ENCODE data around the gene TOMT. TPM values are rescaled to one million over a fixed set of nuclear protein-coding genes. Genes with fewer than 3 reads are reported as not detected.

TOMT gene
- total and polyA plus RNA-seq, 2 of the 13 experiments (the other 11 are each of a cell fraction or from before 2014, with no cell fraction given): not detected

- TF ChIP-seq PTBP1 (IDR thresholded peaks at IDR 0.05; ENCODE audit: low read depth, low read length, poor library complexity, severe bottlenecking) (no peak), FOXK1 (CRISPR knock-in tag; IDR thresholded peaks at IDR 0.05; ENCODE audit: borderline replicate concordance, low read depth) (peak; percentile 76; the same call in 1 of the 2 replicates), ZNF431 (CRISPR knock-in tag; IDR thresholded peaks at IDR 0.05; ENCODE audit: borderline replicate concordance, low read depth) (peak; percentile 60; the same call in 1 of the 2 replicates), ZNF430 (CRISPR knock-in tag; IDR thresholded peaks at IDR 0.05) (peak; percentile 77; the same call in 1 of the 2 replicates), HNF1B (CRISPR knock-in tag; IDR thresholded peaks at IDR 0.05) (peak; percentile 52), ZNF816 (CRISPR knock-in tag; IDR thresholded peaks at IDR 0.05; ENCODE audit: borderline replicate concordance) (no peak), ZBTB34 (CRISPR knock-in tag; IDR thresholded peaks at IDR 0.05) (no peak), PHF8 (CRISPR knock-in tag; IDR thresholded peaks at IDR 0.05) (peak; percentile 86), HNF4A (CRISPR knock-in tag; IDR thresholded peaks at IDR 0.05) (no peak), TBX3 (IDR thresholded peaks at IDR 0.05; ENCODE audit: borderline replicate concordance) (peak; percentile 32; the same call in 1 of the 2 replicates), ZNF761 (CRISPR knock-in tag; conservative IDR thresholded peaks at IDR 0.05) (0 out of 2 replicates have a peak, but pooled peaks have one; percentile 25), ZNF614 (CRISPR knock-in tag; IDR thresholded peaks at IDR 0.05; ENCODE audit: borderline replicate concordance) (peak; percentile 55; the same call in 1 of the 2 replicates), ZIK1 (CRISPR knock-in tag; IDR thresholded peaks at IDR 0.05; ENCODE audit: borderline replicate concordance, low read depth) (no peak), HMGXB4 (CRISPR knock-in tag; IDR thresholded peaks at IDR 0.05; ENCODE audit: borderline replicate concordance in 1 of 2, low read depth in 1 of 2) (no peak), ZNF563 (CRISPR knock-in tag; IDR thresholded peaks at IDR 0.05) (peak; percentile 51; the same call in 1 of the 2 replicates), KDM1A (CRISPR knock-in tag; IDR thresholded peaks at IDR 0.05) (0 out of 2 replicates have a peak, but pooled peaks have one; percentile 36), ISL2 (CRISPR knock-in tag; IDR thresholded peaks at IDR 0.05) (peak; percentile 64), ARID2 (CRISPR knock-in tag; IDR thresholded peaks at IDR 0.05; ENCODE audit: borderline replicate concordance) (no peak), POGZ (CRISPR knock-in tag; IDR thresholded peaks at IDR 0.05) (peak; percentile 39), MTF2 (CRISPR knock-in tag; IDR thresholded peaks at IDR 0.05; ENCODE audit: borderline replicate concordance) (no peak), IRF9 (CRISPR knock-in tag; IDR thresholded peaks at IDR 0.05; ENCODE audit: borderline replicate concordance) (peak; percentile 70), ZSCAN12 (CRISPR knock-in tag; IDR thresholded peaks at IDR 0.05) (0 out of 2 replicates have a peak, but pooled peaks have one; percentile 43), HOXA3 (CRISPR knock-in tag; IDR thresholded peaks at IDR 0.05) (peak; percentile 82)
Observed at GRCh38 chr11:72112143-72112977, 6.6 kb downstream of the TOMT start, which contains the start of gene ANAPC15 (continued).

Measured in HepG2 (cell line).